H9 (cell line): ENCODE results near the gene FRAS1. TPM values are rescaled to one million over a fixed set of nuclear protein-coding genes. Genes with fewer than 3 reads are reported as not detected.

Experiments
- DNase-seq: peaks from one replicate; pipeline ENCODE4 v3.0.0-alpha.2; 2017
- H2AFZ ChIP-seq: one replicate; pipeline ENCODE4 v1.6.1; 2013; ENCODE audit warnings: mild to moderate bottlenecking, low read length, control low read depth, moderate library complexity
- H2AK5ac ChIP-seq: 2 replicates; pipeline ENCODE4 v1.6.1; 2013; ENCODE audit warnings: low read length, control low read depth, mixed read lengths; ENCODE audit not compliant: insufficient read length
- H2BK120ac ChIP-seq: one replicate; pipeline ENCODE4 v1.6.1; 2013; ENCODE audit warnings: low read depth, mild to moderate bottlenecking, low read length, control low read depth, inconsistent platforms; ENCODE audit not compliant: poor library complexity, severe bottlenecking
- H2BK12ac ChIP-seq: 2 replicates; pipeline ENCODE4 v1.6.1; 2013; ENCODE audit warnings: low read length, control low read depth, mixed read lengths, low read depth; ENCODE audit not compliant: insufficient read length
- H2BK15ac ChIP-seq: 2 replicates; pipeline ENCODE4 v1.6.1; 2013; ENCODE audit warnings: low read depth, low read length, control low read depth
- H2BK20ac ChIP-seq: one replicate; pipeline ENCODE4 v1.6.1; 2013; ENCODE audit warnings: low read depth, mild to moderate bottlenecking, low read length, control low read depth, inconsistent platforms; ENCODE audit not compliant: poor library complexity, severe bottlenecking
- H2BK5ac ChIP-seq: 2 replicates; pipeline ENCODE4 v1.6.1; 2013; ENCODE audit warnings: low read length, control low read depth, mixed read lengths; ENCODE audit not compliant: insufficient read length
- H3K14ac ChIP-seq: 2 replicates; pipeline ENCODE4 v1.6.1; 2013; ENCODE audit warnings: low read length, control low read depth; ENCODE audit not compliant: insufficient read depth
- H3K18ac ChIP-seq: 2 replicates; pipeline ENCODE4 v1.6.1; 2013; ENCODE audit warnings: low read depth, mild to moderate bottlenecking, mixed read lengths, low read length, control low read depth; ENCODE audit not compliant: insufficient read length
- H3K23ac ChIP-seq: 2 replicates; pipeline ENCODE4 v1.6.1; 2013; ENCODE audit warnings: low read length, control low read depth, mixed read lengths, low read depth; ENCODE audit not compliant: insufficient read length
- H3K23me2 ChIP-seq: 2 replicates; pipeline ENCODE4 v1.6.1; 2013; ENCODE audit warnings: low read depth, mild to moderate bottlenecking, mixed read lengths, low read length, control low read depth; ENCODE audit not compliant: insufficient read length, poor library complexity, severe bottlenecking
- H3K27ac ChIP-seq: 2 replicates; pipeline ENCODE4 v1.5.1; 2013; ENCODE audit warnings: low read length, control low read depth, mixed read lengths, low read depth; ENCODE audit not compliant: insufficient read length
- H3K27me3 ChIP-seq: 2 replicates; pipeline ENCODE4 v1.6.1; 2013; ENCODE audit warnings: low read length, control low read depth, inconsistent platforms; ENCODE audit not compliant: insufficient read depth
- H3K4ac ChIP-seq: 2 replicates; pipeline ENCODE4 v1.6.1; 2013; ENCODE audit warnings: low read depth, mild to moderate bottlenecking, control low read depth, inconsistent platforms, low read length, moderate library complexity
- H3K4me1 ChIP-seq: 2 replicates; pipeline ENCODE4 v1.6.1; 2013; ENCODE audit warnings: low read length, control low read depth, inconsistent platforms; ENCODE audit not compliant: insufficient read depth
- H3K4me2 ChIP-seq: 2 replicates; pipeline ENCODE4 v1.6.1; 2013; ENCODE audit warnings: low read length, control low read depth, mixed read lengths; ENCODE audit not compliant: insufficient read length, insufficient read depth
- H3K56ac ChIP-seq: 2 replicates; pipeline ENCODE4 v1.6.1; 2013; ENCODE audit warnings: low read depth, mild to moderate bottlenecking, mixed read lengths, low read length, control low read depth; ENCODE audit not compliant: insufficient read length
- H3K79me1 ChIP-seq: 2 replicates; pipeline ENCODE4 v1.6.1; 2013; ENCODE audit warnings: low read depth, mild to moderate bottlenecking, moderate library complexity, low read length, control low read depth, inconsistent platforms; ENCODE audit not compliant: insufficient read depth, poor library complexity, severe bottlenecking
- H3K79me2 ChIP-seq: 2 replicates; pipeline ENCODE4 v1.6.1; 2013; ENCODE audit warnings: low read length, control low read depth, inconsistent platforms; ENCODE audit not compliant: insufficient read depth
- H3K9ac ChIP-seq: 2 replicates; pipeline ENCODE4 v1.6.1; 2013; ENCODE audit warnings: low read length, control low read depth, mixed read lengths; ENCODE audit not compliant: insufficient read length; ENCODE audit errors: extremely low read depth
- H3K9me3 ChIP-seq: one replicate; pipeline ENCODE4 v1.6.1; 2013; ENCODE audit warnings: low read depth, low read length, inconsistent platforms; ENCODE audit not compliant: control insufficient read depth
- H3T11ph ChIP-seq: one replicate; pipeline ENCODE4 v1.6.1; 2013; ENCODE audit warnings: mild to moderate bottlenecking, low read length, control low read depth, inconsistent platforms
- H4K20me1 ChIP-seq: one replicate; pipeline ENCODE4 v1.6.1; 2013; ENCODE audit not compliant: control insufficient read depth, insufficient read length, insufficient read depth
- H4K5ac ChIP-seq: 2 replicates; pipeline ENCODE4 v1.6.1; 2013; ENCODE audit warnings: low read depth, mild to moderate bottlenecking, mixed read lengths, low read length, control low read depth; ENCODE audit not compliant: insufficient read length
- H4K8ac ChIP-seq: replicated peaks from 2 replicates; pipeline ENCODE4 v1.6.1; 2013; ENCODE audit warnings: low read length, control low read depth, mixed read lengths, low read depth; ENCODE audit not compliant: insufficient read length
- H4K91ac ChIP-seq: 2 replicates; pipeline ENCODE4 v1.6.1; 2013; ENCODE audit warnings: low read depth, mild to moderate bottlenecking, moderate library complexity, mixed read lengths, low read length, control low read depth; ENCODE audit not compliant: insufficient read length
- H3K27ac Mint-ChIP-seq, 3 experiments: 2 replicates in 2 of 3; 3 replicates in 1 of 3; pipeline ENCODE4 v1.8.0; 2020 to 2021; ENCODE audit warnings: mixed read lengths in 3 of 3, mild to moderate bottlenecking in 1 of 3, moderate library complexity in 1 of 3
- H3K27me3 Mint-ChIP-seq: 2 replicates; pipeline ENCODE4 v1.8.0; 2021; ENCODE audit warnings: low read depth, mild to moderate bottlenecking, moderate library complexity, mixed read lengths
- H3K36me3 Mint-ChIP-seq, 3 experiments: 2 replicates in 2 of 3; 3 replicates in 1 of 3; pipeline ENCODE4 v1.8.0; 2020 to 2021; ENCODE audit warnings: low read depth in 3 of 3, mixed read lengths in 3 of 3; ENCODE audit not compliant: insufficient read depth in 1 of 3
- H3K4me1 Mint-ChIP-seq, 2 experiments: 2 replicates each; pipeline ENCODE4 v1.8.0; 2020; ENCODE audit warnings: mixed read lengths in 2 of 2
- H3K4me3 Mint-ChIP-seq, 2 experiments: 2 replicates in 1 of 2; 3 replicates in 1 of 2; pipeline ENCODE4 v1.8.0; 2020 to 2021; ENCODE audit warnings: mild to moderate bottlenecking in 2 of 2, mixed read lengths in 2 of 2, moderate library complexity in 1 of 2
- H3K9me3 Mint-ChIP-seq, 2 experiments: 2 replicates in 1 of 2; 3 replicates in 1 of 2; pipeline ENCODE4 v1.8.0; 2020; ENCODE audit warnings: mild to moderate bottlenecking in 2 of 2, mixed read lengths in 2 of 2, moderate library complexity in 1 of 2
- CTCF ChIP-seq: fragments of 200-600 bp; sonication (generic); conservative IDR thresholded peaks from 3 replicates; pipeline ENCODE4 v1.8.0; 2021; ENCODE audit warnings: antibody characterized with exemption, mild to moderate bottlenecking
- WGBS: extraction: QIAGEN DNeasy Blood & Tissue Kit; methylation state at CpG from one replicate; pipeline ENCODE4 v1.1.7; 2013; ENCODE audit warnings: missing lambda C conversion rate, low lambda C conversion rate, mixed read lengths; ENCODE audit not compliant: insufficient read length; ENCODE audit errors: extremely low coverage; 5-methylcytosine and 5-hydroxymethylcytosine counted together
- total RNA-seq: library from RNA; stranded (reverse); gene quantifications from 2 replicates; pipeline ENCODE4 v1.2.1, GENCODE V29; 2021

FRAS1 gene
- total RNA-seq, 1 experiment from 2014 or later: 58.5 TPM

- Mint-ChIP-seq H3K27me3 (no peaks in the 10 kb centered on the region), H3K4me1 (peaks cover 20 to 28% of the 10 kb centered on the region in 2 experiments), H3K4me3 (no peak overlapping the region), H3K36me3 (peaks cover 24 to 26% (median 24%) of the 10 kb centered on the region in 3 experiments; a peak in 6 of 7 replicates), H3K27ac (no peak overlapping the region), H3K9me3 (no peaks in the 10 kb centered on the region)
- H3K18ac ChIP-seq: no peak overlapping the region
- H2BK12ac ChIP-seq: no peak overlapping the region
- no peak overlapping the region for H3K4ac ChIP-seq
- no peak overlapping the region for H3K9ac ChIP-seq
- H4K8ac ChIP-seq: peak overlapping the region; percentile 67
- no peaks in the 10 kb centered on the region for H3K79me1 ChIP-seq
- H3K9me3 ChIP-seq: no peaks in the 10 kb centered on the region
- no peak overlapping the region for H3K56ac ChIP-seq
- H4K5ac ChIP-seq: no peak overlapping the region
- no peak overlapping the region for H3T11ph ChIP-seq
- DNase-seq: no peak
- H2AK5ac ChIP-seq: no peak overlapping the region
- H2BK5ac ChIP-seq: peak overlapping the region; percentile 53
- H4K20me1 ChIP-seq: no peaks in the 10 kb centered on the region
- H3K4me2 ChIP-seq: no peak overlapping the region
- no CpG with 5 or more reads among the region's 5 CpGs for WGBS
- no peaks in the 10 kb centered on the region for H3K23me2 ChIP-seq
- no peak overlapping the region for H2BK15ac ChIP-seq
- no peaks in the 10 kb centered on the region for H3K27me3 ChIP-seq
- no peak overlapping the region for H3K14ac ChIP-seq
- no peak overlapping the region for H4K91ac ChIP-seq
- H2BK120ac ChIP-seq: no peak overlapping the region
- no peak for TF ChIP-seq CTCF
- no peak overlapping the region for H3K23ac ChIP-seq
- no peak overlapping the region for H2AFZ ChIP-seq
- H2BK20ac ChIP-seq: no peak overlapping the region
- no peaks in the 10 kb centered on the region for H3K4me1 ChIP-seq
- no peak overlapping the region for H3K27ac ChIP-seq
- H3K79me2 ChIP-seq: no peaks in the 10 kb centered on the region
Measured at GRCh38 chr4:78322032-78322431, 264.9 kb downstream of the FRAS1 start.
